ENCODE results near the gene TCAP.

TCAP gene

GRCh38 chr17:39631403-39631802 is 33.7 kb upstream of the TCAP start:
- Histone ChIP-seq H3K4me2 (ENCODE audit: low read length) (no peak overlapping the region), H3K27ac (ENCODE audit: low read depth, low read length) (no peak overlapping the region)

GRCh38 chr17:39632153-39632941 is 32.8 kb upstream of the TCAP start:
- no peak overlapping the region for H3K27ac ChIP-seq (ENCODE audit: low read depth, low read length)
- no peaks in the 10 kb centered on the region for H3K27me3 ChIP-seq (ENCODE audit: control insufficient read depth, low read length)
- H3K4me2 ChIP-seq (ENCODE audit: low read length): no peak overlapping the region
- no peaks in the 10 kb centered on the region for H3K36me3 ChIP-seq (ENCODE audit: control insufficient read depth, low read length)
- no peaks in the 10 kb centered on the region for H3K9me3 ChIP-seq (ENCODE audit: control insufficient read depth, insufficient read depth, low read length)
- no peaks in the 10 kb centered on the region for H3K9me2 ChIP-seq (replicated peaks; ENCODE audit: control insufficient read depth, low read length)
- no peaks in the 10 kb centered on the region for H3F3A ChIP-seq (ENCODE audit: control insufficient read depth, insufficient read depth)
- no peak overlapping the region for H3K4me3 ChIP-seq (ENCODE audit: low read length)
- no peaks in the 10 kb centered on the region for H4K20me1 ChIP-seq (ENCODE audit: control insufficient read depth, insufficient read depth, low read depth, low read length)
- TF ChIP-seq EZH2phosphoT487 (IDR thresholded peaks at IDR 0.05; ENCODE audit: borderline replicate concordance, low read length): no peak
- no peak for TF ChIP-seq CTCF (IDR thresholded peaks at IDR 0.05; ENCODE audit: low read depth, low read length, poor library complexity, severe bottlenecking)
- H3K79me2 ChIP-seq (ENCODE audit: control insufficient read depth, low read length): peaks cover 5% of the 10 kb centered on the region
- H3K4me1 ChIP-seq (ENCODE audit: control insufficient read depth, low read length): peaks cover 17% of the 10 kb centered on the region

More at GRCh38 chr17:39631403-39631802, 33.7 kb upstream of the TCAP start:
- H4K20me1 ChIP-seq (ENCODE audit: control insufficient read depth, insufficient read depth, low read depth, low read length): no peaks in the 10 kb centered on the region
- TF ChIP-seq EZH2phosphoT487 (IDR thresholded peaks at IDR 0.05; ENCODE audit: borderline replicate concordance, low read length): no peak
- no peak for TF ChIP-seq CTCF (IDR thresholded peaks at IDR 0.05; ENCODE audit: low read depth, low read length, poor library complexity, severe bottlenecking)
- H3K9me3 ChIP-seq (ENCODE audit: control insufficient read depth, insufficient read depth, low read length): no peaks in the 10 kb centered on the region
- H3K4me3 ChIP-seq (ENCODE audit: low read length): no peak overlapping the region
- no peaks in the 10 kb centered on the region for H3K36me3 ChIP-seq (ENCODE audit: control insufficient read depth, low read length)
- 0 out of 2 replicates have a peak, but pooled peaks cover 2% of the 10 kb centered on the region for H3K79me2 ChIP-seq (ENCODE audit: control insufficient read depth, low read length)
- peaks cover 6% of the 10 kb centered on the region for H3K27me3 ChIP-seq (ENCODE audit: control insufficient read depth, low read length)
- H3K4me1 ChIP-seq (ENCODE audit: control insufficient read depth, low read length): peaks cover 14% of the 10 kb centered on the region
- no peaks in the 10 kb centered on the region for H3F3A ChIP-seq (ENCODE audit: control insufficient read depth, insufficient read depth)
- no peaks in the 10 kb centered on the region for H3K9me2 ChIP-seq (replicated peaks; ENCODE audit: control insufficient read depth, low read length)

- no peaks in the 10 kb centered on the region for H4K20me1 ChIP-seq (ENCODE audit: control insufficient read depth, insufficient read depth, low read depth, low read length)
- H3K79me2 ChIP-seq (ENCODE audit: control insufficient read depth, low read length): peaks cover 18% of the 10 kb centered on the region
- no peaks in the 10 kb centered on the region for H3K9me2 ChIP-seq (replicated peaks; ENCODE audit: control insufficient read depth, low read length)
- H3F3A ChIP-seq (ENCODE audit: control insufficient read depth, insufficient read depth): no peaks in the 10 kb centered on the region
- H3K36me3 ChIP-seq (ENCODE audit: control insufficient read depth, low read length): peaks cover 5% of the 10 kb centered on the region; the same call in 1 of the 2 replicates
- peaks cover 28% of the 10 kb centered on the region for H3K4me1 ChIP-seq (ENCODE audit: control insufficient read depth, low read length)
- no peak for TF ChIP-seq EZH2phosphoT487 (IDR thresholded peaks at IDR 0.05; ENCODE audit: borderline replicate concordance, low read length)
- no peak for TF ChIP-seq CTCF (IDR thresholded peaks at IDR 0.05; ENCODE audit: low read depth, low read length, poor library complexity, severe bottlenecking)
- H3K4me2 ChIP-seq (ENCODE audit: low read length): no peak overlapping the region
- H3K4me3 ChIP-seq (ENCODE audit: low read length): no peak overlapping the region
- H3K27me3 ChIP-seq (ENCODE audit: control insufficient read depth, low read length): no peaks in the 10 kb centered on the region
- H3K27ac ChIP-seq (ENCODE audit: low read depth, low read length): no peak overlapping the region
- H3K9me3 ChIP-seq (ENCODE audit: control insufficient read depth, insufficient read depth, low read length): no peaks in the 10 kb centered on the region
These were observed 31.5 kb upstream of the TCAP start for GRCh38 chr17:39633570-39634183.

Measured in DOHH2 (cell line).